Regular cardiac myocyte (primary cell): ENCODE measurements around the gene TMEM233. TPM values are rescaled to one million over a fixed set of nuclear protein-coding genes. Genes with fewer than 3 reads are reported as not detected.

Experiments
- total RNA-seq: library from RNA; depleted of rRNA; stranded (reverse); fragments of >200 nt; gene quantifications from 2 replicates; pipeline ENCODE4 v1.2.3, GENCODE V29; 2014

Gene TMEM233
- 0.56 and 1.9 TPM in 2 replicates for total RNA-seq

DNA sequence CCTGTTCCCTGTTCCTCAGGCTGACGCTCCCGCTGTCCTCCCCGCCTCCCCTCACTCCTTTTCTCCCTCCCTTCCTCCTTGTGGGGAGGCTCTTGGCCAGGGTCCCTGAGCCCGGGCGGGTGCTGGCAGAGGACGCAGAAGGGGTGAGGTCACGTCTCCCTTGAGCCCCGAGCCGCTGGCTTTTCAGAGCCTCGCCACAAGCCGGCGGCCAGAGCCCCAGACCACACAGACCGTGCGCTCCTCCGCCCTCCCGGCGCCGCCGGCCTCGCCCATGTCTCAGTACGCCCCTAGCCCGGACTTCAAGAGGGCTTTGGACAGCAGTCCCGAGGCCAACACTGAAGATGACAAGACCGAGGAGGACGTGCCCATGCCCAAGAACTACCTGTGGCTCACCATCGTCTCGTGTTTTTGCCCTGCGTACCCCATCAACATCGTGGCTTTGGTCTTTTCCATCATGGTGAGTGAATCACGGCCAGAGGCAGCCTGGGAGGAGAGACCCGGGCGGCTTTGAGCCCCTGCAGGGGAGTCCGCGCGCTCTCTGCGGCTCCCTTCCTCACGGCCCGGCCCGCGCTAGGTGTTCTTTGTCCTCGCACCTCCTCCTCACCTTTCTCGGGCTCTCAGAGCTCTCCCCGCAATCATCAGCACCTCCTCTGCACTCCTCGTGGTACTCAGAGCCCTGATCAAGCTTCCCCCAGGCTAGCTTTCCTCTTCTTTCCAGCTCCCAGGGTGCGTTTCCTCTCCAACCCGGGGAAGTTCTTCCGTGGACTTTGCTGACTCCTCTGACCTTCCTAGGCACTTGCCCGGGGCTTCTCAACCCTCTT is at the start of gene TMEM233:
Gene TMEM233 (plus strand): TSS at position 197 of the 821 bp plus-strand sequence. CDS start 75 bp downstream, at position 272.

DNA sequence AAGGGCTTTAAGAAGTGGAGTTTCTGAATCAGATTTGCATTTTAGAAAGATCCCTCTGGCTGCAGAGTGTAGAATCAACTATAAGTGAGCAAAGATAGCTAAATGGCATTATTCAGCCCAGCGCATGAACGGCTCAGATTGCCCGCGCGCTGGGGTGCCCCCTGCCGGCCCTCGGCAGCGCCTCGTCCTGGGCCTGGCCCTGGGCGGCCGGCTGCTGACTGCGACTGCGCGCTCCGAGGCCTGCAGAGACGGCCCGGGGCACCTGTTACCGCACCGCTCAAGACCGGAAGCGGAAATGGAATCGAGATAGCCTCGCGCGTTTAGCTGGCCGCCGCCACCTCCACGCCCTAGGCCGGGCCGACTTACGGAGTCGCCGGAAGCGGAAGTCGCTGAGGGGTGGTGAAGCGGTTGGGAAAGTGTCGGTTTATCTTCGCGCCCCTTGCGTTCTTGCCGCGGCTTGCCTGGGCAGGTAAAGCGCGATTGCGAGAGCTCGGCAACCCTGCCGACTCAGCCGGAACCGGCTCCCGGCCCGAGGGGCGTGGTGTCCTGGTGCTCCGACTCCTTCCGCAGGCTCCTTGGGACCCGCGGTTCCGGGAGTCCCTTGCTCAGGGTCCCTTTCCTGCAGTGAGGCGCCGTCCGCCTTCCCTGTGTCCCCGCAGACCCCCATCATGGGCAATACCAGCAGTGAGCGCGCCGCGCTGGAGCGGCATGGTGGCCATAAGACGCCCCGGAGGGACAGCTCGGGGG is 74.2 kb downstream of the TMEM233 start, which contains the start of gene PRKAB1:
Gene PRKAB1 (plus strand): TSS at position 557 of the 747 bp plus-strand sequence. CDS start 112 bp downstream, at position 669.

Other genes with a start within 250 kb of the TMEM233 start
- 11.3 and 12.8 TPM in 2 replicates for gene PRKAB1, start 74.4 kb downstream of the TMEM233 start, total RNA-seq